GM19025 (cell line): Measurements from ENCODE around the gene PAQR9.
"Not testable (repeated sequence)": the region's sequence is repeated elsewhere in the genome, so short reads cannot be mapped to it uniquely, and the experiment has no call there.

ENCODE experiments used
- ATAC-seq: cut with Tn5 transposase; IDR thresholded peaks from one replicate; pipeline ENCODE4 v1.9.1; 2021; ENCODE audit warnings: mild to moderate bottlenecking, low read depth, moderate library complexity; ENCODE audit not compliant: unreplicated experiment

PAQR9 gene

GRCh38 chr3:142963516-142964448, at the start of gene PAQR9:
PAQR9 (minus strand) TSS chr3:142963674; CDS start chr3:142963336, 338 bp downstream.
- ATAC-seq: no peak

GRCh38 chr3:143011705-143012104, 48.2 kb upstream of the PAQR9 start:
- ATAC-seq: no peak

- ATAC-seq: no peak
Measured at GRCh38 chr3:143010024-143010423, 46.5 kb upstream of the PAQR9 start.

- no peak for ATAC-seq
Measured at GRCh38 chr3:143004823-143005222, 41.3 kb upstream of the PAQR9 start.

- no peak for ATAC-seq
Measured at GRCh38 chr3:143002727-143003126, 39.3 kb upstream of the PAQR9 start.

GRCh38 chr3:143002083-143002712, 38.7 kb upstream of the PAQR9 start:
- ATAC-seq: peak; percentile 22

GRCh38 chr3:143001369-143002082, 38.1 kb upstream of the PAQR9 start, which contains the start of gene U2SURP:
U2SURP (plus strand) TSS chr3:143001570; CDS start chr3:143001629, 59 bp downstream.
- peak; percentile 86 for ATAC-seq

- ATAC-seq: peak; percentile 56
Measured at GRCh38 chr3:143001034-143001368, 37.5 kb upstream of the PAQR9 start.

- ATAC-seq: no peak
Measured at GRCh38 chr3:143000528-143000927, 37.1 kb upstream of the PAQR9 start.

GRCh38 chr3:142999881-143000280, 36.4 kb upstream of the PAQR9 start:
- no peak for ATAC-seq

GRCh38 chr3:142998439-142998838, 35.0 kb upstream of the PAQR9 start:
- ATAC-seq: no peak

- no peak for ATAC-seq
Measured at GRCh38 chr3:142997330-142997729, 33.9 kb upstream of the PAQR9 start.

GRCh38 chr3:142993958-142994442, 30.5 kb upstream of the PAQR9 start:
- ATAC-seq: no peak

GRCh38 chr3:142992323-142992722, 28.8 kb upstream of the PAQR9 start:
- no peak for ATAC-seq

GRCh38 chr3:142990721-142991120, 27.2 kb upstream of the PAQR9 start:
- no peak for ATAC-seq

GRCh38 chr3:142988826-142989225, 25.4 kb upstream of the PAQR9 start:
- ATAC-seq: not testable (repeated sequence)

GRCh38 chr3:142988221-142988620, 24.7 kb upstream of the PAQR9 start:
- not testable (repeated sequence) for ATAC-seq

GRCh38 chr3:142987707-142988106, 24.2 kb upstream of the PAQR9 start:
- ATAC-seq: peak; percentile 59

- ATAC-seq: no peak
Measured at GRCh38 chr3:142987080-142987700, 23.7 kb upstream of the PAQR9 start.

- no peak for ATAC-seq
Measured at GRCh38 chr3:142984255-142984654, 20.8 kb upstream of the PAQR9 start.
